Trophoblast cell (in vitro differentiated cells and primary cell): Measurements from ENCODE around the gene MTCL3.

Source experiments
- DNase-seq, 2 donors: peaks; one replicate each; pipeline ENCODE4 v3.0.0-alpha.2; 2016
- H2AFZ ChIP-seq: 2 replicates; pipeline ENCODE4 v1.6.1; 2013; ENCODE audit warnings: low read length, moderate library complexity, mild to moderate bottlenecking; ENCODE audit not compliant: insufficient read depth, poor library complexity
- H2AK5ac ChIP-seq: 2 replicates; pipeline ENCODE4 v1.6.1; 2013; ENCODE audit warnings: mild to moderate bottlenecking, low read length
- H2BK120ac ChIP-seq: 2 replicates; pipeline ENCODE4 v1.6.1; 2013; ENCODE audit warnings: low read length, mild to moderate bottlenecking, moderate library complexity; ENCODE audit not compliant: insufficient read depth, poor library complexity
- H2BK12ac ChIP-seq: 2 replicates; pipeline ENCODE4 v1.6.1; 2013; ENCODE audit warnings: mild to moderate bottlenecking, low read length, moderate library complexity
- H2BK5ac ChIP-seq: 2 replicates; pipeline ENCODE4 v1.6.1; 2013; ENCODE audit warnings: low read length, low read depth, moderate library complexity, mild to moderate bottlenecking; ENCODE audit not compliant: poor library complexity
- H3K14ac ChIP-seq: 2 replicates; pipeline ENCODE4 v1.6.1; 2013; ENCODE audit warnings: mild to moderate bottlenecking, low read length
- H3K18ac ChIP-seq: 2 replicates; pipeline ENCODE4 v1.6.1; 2013; ENCODE audit warnings: mild to moderate bottlenecking, low read length
- H3K23ac ChIP-seq: 2 replicates; pipeline ENCODE4 v1.6.1; 2013; ENCODE audit warnings: low read length
- H3K27ac ChIP-seq: 2 replicates; pipeline ENCODE4 v1.5.1; 2013; ENCODE audit warnings: low read depth, mild to moderate bottlenecking, inconsistent platforms, low read length, moderate library complexity
- H3K27me3 ChIP-seq: 2 replicates; pipeline ENCODE4 v1.6.1; 2013; ENCODE audit warnings: inconsistent platforms, mild to moderate bottlenecking, low read length, moderate library complexity; ENCODE audit not compliant: insufficient read depth
- H3K36me3 ChIP-seq, 2 experiments: 1 replicate in 1 of 2; 2 replicates in 1 of 2; pipeline ENCODE4 v1.6.1; 2013; ENCODE audit warnings: low read length in 2 of 2, mild to moderate bottlenecking in 2 of 2, moderate library complexity in 1 of 2; ENCODE audit not compliant: insufficient read depth in 2 of 2, control insufficient read depth in 1 of 2
- H3K4ac ChIP-seq: 2 replicates; pipeline ENCODE4 v1.6.1; 2013; ENCODE audit warnings: low read depth, mild to moderate bottlenecking, low read length, moderate library complexity
- H3K4me1 ChIP-seq, 2 experiments: 1 replicate in 1 of 2; 2 replicates in 1 of 2; pipeline ENCODE4 v1.6.1; 2013; ENCODE audit warnings: low read length in 2 of 2, mild to moderate bottlenecking in 2 of 2, moderate library complexity in 1 of 2; ENCODE audit not compliant: insufficient read depth in 2 of 2, control insufficient read depth in 1 of 2
- H3K4me2 ChIP-seq: 2 replicates; pipeline ENCODE4 v1.6.1; 2013; ENCODE audit warnings: inconsistent platforms, mild to moderate bottlenecking, low read length, moderate library complexity
- H3K4me3 ChIP-seq: 2 replicates; pipeline ENCODE4 v1.5.1; 2013; ENCODE audit warnings: mild to moderate bottlenecking, low read depth, low read length, inconsistent platforms
- H3K79me1 ChIP-seq: one replicate; pipeline ENCODE4 v1.6.1; 2013; ENCODE audit warnings: low read length
- H3K79me2 ChIP-seq: 2 replicates; pipeline ENCODE4 v1.6.1; 2013; ENCODE audit warnings: low read length, mild to moderate bottlenecking; ENCODE audit not compliant: control insufficient read depth, insufficient read depth, poor library complexity
- H3K9ac ChIP-seq: 2 replicates; pipeline ENCODE4 v1.6.1; 2013; ENCODE audit warnings: mild to moderate bottlenecking, low read length
- H3K9me3 ChIP-seq: 2 replicates; pipeline ENCODE4 v1.6.1; 2013; ENCODE audit warnings: low read depth, mild to moderate bottlenecking, control low read depth, inconsistent platforms, low read length; ENCODE audit not compliant: insufficient read depth
- H4K12ac ChIP-seq: 2 replicates; pipeline ENCODE4 v1.6.1; 2013; ENCODE audit warnings: low read depth, mild to moderate bottlenecking, low read length, moderate library complexity
- H4K8ac ChIP-seq: 2 replicates; pipeline ENCODE4 v1.6.1; 2013; ENCODE audit warnings: low read depth, mild to moderate bottlenecking, low read length, moderate library complexity
- H4K91ac ChIP-seq: one replicate; pipeline ENCODE4 v1.6.1; 2013; ENCODE audit warnings: low read depth, mild to moderate bottlenecking, low read length, moderate library complexity
- WGBS: extraction: QIAGEN DNeasy Blood & Tissue Kit; methylation state at CpG from one replicate; pipeline ENCODE4 v1.1.7; 2013; ENCODE audit warnings: missing lambda C conversion rate; ENCODE audit not compliant: insufficient read length, insufficient coverage; ENCODE audit errors: extremely low coverage; 5-methylcytosine and 5-hydroxymethylcytosine counted together

MTCL3 gene

DNA sequence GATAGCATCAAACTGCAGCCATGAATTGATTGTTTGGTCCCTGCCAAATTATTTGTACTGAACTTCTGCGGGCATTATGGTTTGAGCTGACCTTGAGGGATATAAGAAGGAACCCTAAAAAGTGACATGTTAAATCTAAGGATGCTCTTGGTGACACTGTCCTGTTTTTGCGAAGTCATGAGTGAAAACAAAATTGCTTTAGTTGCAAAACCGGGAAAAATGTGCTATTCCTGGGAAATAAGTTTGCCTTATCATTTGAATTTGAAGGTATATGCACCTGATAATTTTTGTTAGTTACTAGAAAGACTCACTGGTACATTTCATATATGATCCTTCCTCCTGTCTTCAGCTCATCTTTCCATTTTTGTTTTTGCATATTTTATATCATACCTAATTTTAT lies 67.7 kb downstream of the MTCL3 start:
- no peaks in the 10 kb centered on the region for H3K4me1 ChIP-seq
- no peak overlapping the region for H2AFZ ChIP-seq
- DNase-seq, result no peak
- H2AK5ac ChIP-seq, result no peak overlapping the region
- no peak overlapping the region for H3K14ac ChIP-seq
- no peak overlapping the region for H3K4ac ChIP-seq
- WGBS, result no CpG with 5 or more reads among the region's 3 CpGs
- no peak overlapping the region for H3K18ac ChIP-seq
- H4K91ac ChIP-seq, result no peak overlapping the region
- H3K4me3 ChIP-seq, result no peak overlapping the region
- H2BK12ac ChIP-seq, result no peak overlapping the region
- H4K12ac ChIP-seq, result no peak overlapping the region
- H3K4me2 ChIP-seq, result no peak overlapping the region
- H3K79me2 ChIP-seq, result no peaks in the 10 kb centered on the region
- H4K8ac ChIP-seq, result no peak overlapping the region
- no peak overlapping the region for H2BK120ac ChIP-seq
- no peak overlapping the region for H2BK5ac ChIP-seq
- H3K36me3 ChIP-seq, result no peaks in the 10 kb centered on the region
- H3K27me3 ChIP-seq, result no peaks in the 10 kb centered on the region
- no peaks in the 10 kb centered on the region for H3K79me1 ChIP-seq
- H3K27ac ChIP-seq, result no peak overlapping the region
- H3K23ac ChIP-seq, result no peak overlapping the region
- no peak overlapping the region for H3K9ac ChIP-seq
- no peaks in the 10 kb centered on the region for H3K9me3 ChIP-seq

DNA sequence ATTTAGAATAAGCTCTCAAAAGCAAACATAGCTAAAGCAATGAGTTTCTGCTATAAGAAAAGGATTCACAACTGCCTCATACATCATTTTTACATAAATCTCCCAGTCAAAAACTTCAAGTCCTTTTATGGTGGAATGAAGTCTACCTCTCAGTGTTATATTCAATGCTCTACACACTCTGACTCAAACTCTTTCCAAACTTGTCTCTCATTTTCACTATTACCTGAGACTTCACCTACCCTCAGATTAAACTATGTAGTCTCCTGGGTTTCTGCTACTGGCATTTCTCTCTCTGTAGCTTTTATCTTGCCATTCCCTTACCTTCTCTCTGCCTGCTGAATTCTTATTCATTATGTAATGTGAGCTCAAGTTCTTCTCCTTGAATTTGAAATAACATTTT lies 71.4 kb downstream of the MTCL3 start:
- Histone ChIP-seq H4K12ac (no peak overlapping the region), H3K9ac (no peak overlapping the region), H3K27me3 (no peaks in the 10 kb centered on the region), H4K8ac (no peak overlapping the region), H2AFZ (no peak overlapping the region), H2BK12ac (no peak overlapping the region), H3K79me2 (no peaks in the 10 kb centered on the region), H3K79me1 (no peaks in the 10 kb centered on the region), H2BK120ac (no peak overlapping the region), H3K9me3 (no peaks in the 10 kb centered on the region), H4K91ac (no peak overlapping the region), H2AK5ac (no peak overlapping the region), H3K14ac (no peak overlapping the region), H3K18ac (no peak overlapping the region), H3K4ac (no peak overlapping the region), H3K23ac (no peak overlapping the region), H3K4me1 (no peaks in the 10 kb centered on the region), H3K36me3 (no peaks in the 10 kb centered on the region), H2BK5ac (no peak overlapping the region), H3K27ac (no peak overlapping the region), H3K4me3 (no peak overlapping the region), H3K4me2 (no peak overlapping the region)
- no peak for DNase-seq

DNA sequence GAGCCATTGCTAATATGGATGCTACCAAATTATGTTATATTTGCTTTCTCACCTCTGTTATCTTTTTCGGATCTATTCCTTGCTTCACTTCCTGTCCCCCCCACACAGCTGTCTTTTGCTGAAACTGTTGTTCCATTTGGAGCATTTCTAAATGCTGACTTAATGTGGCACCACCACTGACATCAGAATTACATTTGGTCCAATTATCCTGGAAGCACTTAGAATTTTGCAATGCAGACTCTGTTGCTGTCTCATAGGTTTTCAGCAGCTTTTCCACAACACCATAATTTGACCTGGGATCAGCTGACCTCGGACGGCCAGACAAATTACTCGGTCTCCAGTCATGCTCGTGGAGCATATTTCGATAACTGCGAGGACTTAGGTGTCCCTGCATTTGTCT lies 72.8 kb downstream of the MTCL3 start:
- H3K27me3 ChIP-seq, result no peaks in the 10 kb centered on the region
- no peaks in the 10 kb centered on the region for H3K4me1 ChIP-seq
- H3K79me1 ChIP-seq, result no peaks in the 10 kb centered on the region
- no peak overlapping the region for H2AK5ac ChIP-seq
- H3K4me2 ChIP-seq, result no peak overlapping the region
- H3K9ac ChIP-seq, result no peak overlapping the region
- no peak overlapping the region for H4K12ac ChIP-seq
- H3K23ac ChIP-seq, result no peak overlapping the region
- H3K18ac ChIP-seq, result no peak overlapping the region
- no peak overlapping the region for H2BK12ac ChIP-seq
- peak overlapping the region; percentile 50 for H3K4me3 ChIP-seq
- no peak overlapping the region for H4K91ac ChIP-seq
- no peak overlapping the region for H2BK120ac ChIP-seq
- H3K79me2 ChIP-seq, result no peaks in the 10 kb centered on the region
- no peak overlapping the region for H2BK5ac ChIP-seq
- no peak overlapping the region for H3K4ac ChIP-seq
- no peaks in the 10 kb centered on the region for H3K36me3 ChIP-seq
- H4K8ac ChIP-seq, result no peak overlapping the region
- no peaks in the 10 kb centered on the region for H3K9me3 ChIP-seq
- no peak overlapping the region for H2AFZ ChIP-seq
- WGBS, result no CpG with 5 or more reads among the region's 7 CpGs
- H3K14ac ChIP-seq, result no peak overlapping the region
- no peak overlapping the region for H3K27ac ChIP-seq
- no peak for DNase-seq

DNA sequence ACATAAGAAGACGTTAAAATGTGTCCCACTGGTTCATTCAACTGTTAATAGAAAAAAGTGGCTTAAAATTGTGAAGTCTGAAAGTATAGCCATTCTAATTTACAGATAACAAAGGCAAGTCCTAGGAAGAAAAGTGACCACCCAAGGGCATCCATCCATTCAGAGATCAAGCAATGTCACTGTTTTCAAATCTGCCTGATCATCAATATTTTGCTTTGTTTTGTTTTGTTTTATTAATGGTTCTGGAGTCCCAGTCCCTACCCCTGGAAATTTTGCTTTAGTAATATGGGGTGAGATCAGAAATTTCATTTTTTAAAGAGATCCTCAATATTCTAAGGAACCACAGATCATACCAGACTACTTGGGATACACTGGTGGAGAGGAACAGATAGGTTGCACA lies 77.3 kb downstream of the MTCL3 start:
- Histone ChIP-seq H2BK12ac (no peak overlapping the region), H3K23ac (no peak overlapping the region), H2AK5ac (no peak overlapping the region), H2BK120ac (no peak overlapping the region), H3K9me3 (no peaks in the 10 kb centered on the region), H2AFZ (no peak overlapping the region), H3K4me1 (no peaks in the 10 kb centered on the region), H2BK5ac (no peak overlapping the region), H3K18ac (no peak overlapping the region), H3K27ac (no peak overlapping the region), H3K27me3 (no peaks in the 10 kb centered on the region), H3K4me3 (no peak overlapping the region), H4K12ac (no peak overlapping the region), H3K79me2 (no peaks in the 10 kb centered on the region), H3K14ac (no peak overlapping the region), H4K8ac (no peak overlapping the region), H4K91ac (no peak overlapping the region), H3K4me2 (no peak overlapping the region), H3K4ac (no peak overlapping the region), H3K36me3 (no peaks in the 10 kb centered on the region), H3K79me1 (no peaks in the 10 kb centered on the region), H3K9ac (no peak overlapping the region)
- no peak for DNase-seq
- WGBS, result no CpG with 5 or more reads among the region's 1 CpG

DNA sequence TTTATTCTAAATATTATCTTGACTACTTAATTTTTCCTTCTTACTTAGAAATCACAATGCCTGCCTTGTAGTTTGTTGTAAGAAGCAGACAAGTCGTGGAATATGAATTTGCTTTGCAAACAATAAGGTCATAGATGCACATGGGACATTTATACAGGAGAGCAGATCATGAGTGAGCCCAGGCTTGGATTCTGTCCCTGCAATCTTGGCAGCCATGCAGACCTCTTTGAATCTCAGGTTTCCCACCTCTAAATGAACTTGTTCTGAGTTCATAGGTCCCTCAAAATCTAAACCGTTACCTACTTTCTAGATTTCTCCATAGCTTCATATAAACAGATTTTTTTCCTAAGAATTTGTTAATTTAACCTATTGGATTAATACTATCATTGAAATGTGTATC lies 79.4 kb downstream of the MTCL3 start:
- no peaks in the 10 kb centered on the region for H3K4me1 ChIP-seq
- no peak overlapping the region for H2AFZ ChIP-seq
- no peak overlapping the region for H3K14ac ChIP-seq
- H2BK120ac ChIP-seq, result no peak overlapping the region
- H3K27me3 ChIP-seq, result no peaks in the 10 kb centered on the region
- no peak overlapping the region for H3K4me2 ChIP-seq
- H3K18ac ChIP-seq, result no peak overlapping the region
- no peaks in the 10 kb centered on the region for H3K9me3 ChIP-seq
- H4K12ac ChIP-seq, result no peak overlapping the region
- no peaks in the 10 kb centered on the region for H3K36me3 ChIP-seq
- H3K79me2 ChIP-seq, result no peaks in the 10 kb centered on the region
- H3K4ac ChIP-seq, result no peak overlapping the region
- no peak overlapping the region for H4K8ac ChIP-seq
- H2BK12ac ChIP-seq, result no peak overlapping the region
- no peaks in the 10 kb centered on the region for H3K79me1 ChIP-seq
- no peak overlapping the region for H3K27ac ChIP-seq
- H2BK5ac ChIP-seq, result no peak overlapping the region
- no peak overlapping the region for H4K91ac ChIP-seq
- no peak overlapping the region for H3K4me3 ChIP-seq
- WGBS, result no CpG with 5 or more reads among the region's 2 CpGs
- H3K9ac ChIP-seq, result no peak overlapping the region
- H3K23ac ChIP-seq, result no peak overlapping the region
- DNase-seq, result no peak
- no peak overlapping the region for H2AK5ac ChIP-seq
